ENCODE data around the gene MIX23. TPM values are rescaled to one million over a fixed set of nuclear protein-coding genes. Genes with fewer than 3 reads are reported as not detected.
"Not testable (repeated sequence)": the region's sequence is repeated elsewhere in the genome, so short reads cannot be mapped to it uniquely, and the experiment has no call there.

The MIX23 gene
- total RNA-seq, 1 donor from 2014 or later = 20.2 TPM

DNA sequence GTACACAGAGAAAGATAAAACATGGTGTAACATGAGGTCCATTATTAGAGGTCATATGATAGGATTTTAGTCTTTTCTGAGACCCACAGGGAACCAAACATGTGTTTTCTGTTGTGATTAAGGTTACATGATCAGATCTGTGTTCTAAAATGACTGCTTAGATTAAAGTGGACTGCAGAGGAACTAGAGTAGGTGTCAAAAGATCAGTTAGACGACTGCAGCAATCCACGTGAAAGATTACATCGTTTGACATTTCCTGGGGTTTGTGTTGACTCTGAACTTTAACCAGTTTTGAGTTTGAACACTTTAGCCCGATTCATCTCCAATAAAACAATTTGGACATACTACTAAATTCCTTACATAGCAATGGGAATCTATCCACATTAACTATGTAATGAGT is 5.1 kb downstream of the MIX23 start:
- Mint-ChIP-seq H3K27me3 (ENCODE audit: unreplicated experiment) (no peaks in the 10 kb centered on the region), H3K9me3 (ENCODE audit: unreplicated experiment) (no peaks in the 10 kb centered on the region), H3K27ac (ENCODE audit: unreplicated experiment) (no peak overlapping the region), H3K4me1 (ENCODE audit: low read depth, unreplicated experiment) (peaks cover 7% of the 10 kb centered on the region), H3K4me3 (ENCODE audit: unreplicated experiment) (no peak overlapping the region), H3K36me3 (ENCODE audit: unreplicated experiment) (no peaks in the 10 kb centered on the region)
- no peak for DNase-seq
- TF ChIP-seq, protein P1, sequence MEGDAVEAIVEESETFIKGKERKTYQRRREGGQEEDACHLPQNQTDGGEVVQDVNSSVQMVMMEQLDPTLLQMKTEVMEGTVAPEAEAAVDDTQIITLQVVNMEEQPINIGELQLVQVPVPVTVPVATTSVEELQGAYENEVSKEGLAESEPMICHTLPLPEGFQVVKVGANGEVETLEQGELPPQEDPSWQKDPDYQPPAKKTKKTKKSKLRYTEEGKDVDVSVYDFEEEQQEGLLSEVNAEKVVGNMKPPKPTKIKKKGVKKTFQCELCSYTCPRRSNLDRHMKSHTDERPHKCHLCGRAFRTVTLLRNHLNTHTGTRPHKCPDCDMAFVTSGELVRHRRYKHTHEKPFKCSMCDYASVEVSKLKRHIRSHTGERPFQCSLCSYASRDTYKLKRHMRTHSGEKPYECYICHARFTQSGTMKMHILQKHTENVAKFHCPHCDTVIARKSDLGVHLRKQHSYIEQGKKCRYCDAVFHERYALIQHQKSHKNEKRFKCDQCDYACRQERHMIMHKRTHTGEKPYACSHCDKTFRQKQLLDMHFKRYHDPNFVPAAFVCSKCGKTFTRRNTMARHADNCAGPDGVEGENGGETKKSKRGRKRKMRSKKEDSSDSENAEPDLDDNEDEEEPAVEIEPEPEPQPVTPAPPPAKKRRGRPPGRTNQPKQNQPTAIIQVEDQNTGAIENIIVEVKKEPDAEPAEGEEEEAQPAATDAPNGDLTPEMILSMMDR (IDR thresholded peaks at IDR 0.05; ENCODE audit: partially characterized antibody, unreplicated experiment) = no peak

DNA sequence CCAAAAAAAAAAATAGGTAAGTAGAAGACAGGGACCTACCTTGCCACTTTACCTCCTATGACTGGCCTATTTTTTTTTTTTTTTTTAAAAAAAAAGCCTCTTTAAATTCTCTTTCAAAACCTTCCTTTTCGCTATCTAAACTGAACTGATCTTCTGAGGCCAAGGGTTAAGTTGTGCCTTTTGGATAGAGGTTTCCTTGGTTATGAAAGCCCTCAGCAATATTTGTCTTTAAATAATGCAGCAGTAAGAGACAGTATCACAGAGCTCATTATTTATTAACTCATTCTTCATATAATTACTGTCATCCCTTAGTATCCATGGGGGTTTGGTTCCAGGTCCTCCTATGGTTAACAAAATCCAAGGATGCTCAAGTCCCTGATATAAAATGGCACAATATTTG is 9.0 kb downstream of the MIX23 start:
- Mint-ChIP-seq H3K27me3 (ENCODE audit: unreplicated experiment) (no peaks in the 10 kb centered on the region), H3K4me1 (ENCODE audit: low read depth, unreplicated experiment) (no peaks in the 10 kb centered on the region), H3K4me3 (ENCODE audit: unreplicated experiment) (no peak overlapping the region), H3K36me3 (ENCODE audit: unreplicated experiment) (no peaks in the 10 kb centered on the region), H3K27ac (ENCODE audit: unreplicated experiment) (no peak overlapping the region), H3K9me3 (ENCODE audit: unreplicated experiment) (no peaks in the 10 kb centered on the region)
- TF ChIP-seq, protein P1 (IDR thresholded peaks at IDR 0.05; ENCODE audit: partially characterized antibody, unreplicated experiment) = no peak
- DNase-seq = no peak

DNA sequence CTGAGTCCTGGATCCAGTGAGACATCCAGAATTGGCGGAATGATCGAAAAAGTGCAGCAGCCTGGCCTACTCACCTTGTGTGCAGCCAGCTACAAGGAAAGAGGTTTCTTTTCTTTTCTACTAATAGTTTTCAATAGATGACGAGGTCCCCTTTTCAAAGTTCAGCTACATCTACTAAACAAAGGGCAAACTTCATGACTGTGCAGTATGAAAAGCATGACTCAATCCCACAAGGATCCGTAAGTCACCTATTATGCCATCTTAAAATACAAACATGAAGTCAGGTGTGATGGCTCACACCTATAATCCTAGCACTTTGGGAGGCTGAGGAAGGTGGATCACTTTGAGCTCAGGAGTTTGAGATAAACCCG is 16.7 kb downstream of the MIX23 start:
- Mint-ChIP-seq H3K9me3 (ENCODE audit: unreplicated experiment) (no peaks in the 10 kb centered on the region), H3K4me3 (ENCODE audit: unreplicated experiment) (no peak overlapping the region)

DNA sequence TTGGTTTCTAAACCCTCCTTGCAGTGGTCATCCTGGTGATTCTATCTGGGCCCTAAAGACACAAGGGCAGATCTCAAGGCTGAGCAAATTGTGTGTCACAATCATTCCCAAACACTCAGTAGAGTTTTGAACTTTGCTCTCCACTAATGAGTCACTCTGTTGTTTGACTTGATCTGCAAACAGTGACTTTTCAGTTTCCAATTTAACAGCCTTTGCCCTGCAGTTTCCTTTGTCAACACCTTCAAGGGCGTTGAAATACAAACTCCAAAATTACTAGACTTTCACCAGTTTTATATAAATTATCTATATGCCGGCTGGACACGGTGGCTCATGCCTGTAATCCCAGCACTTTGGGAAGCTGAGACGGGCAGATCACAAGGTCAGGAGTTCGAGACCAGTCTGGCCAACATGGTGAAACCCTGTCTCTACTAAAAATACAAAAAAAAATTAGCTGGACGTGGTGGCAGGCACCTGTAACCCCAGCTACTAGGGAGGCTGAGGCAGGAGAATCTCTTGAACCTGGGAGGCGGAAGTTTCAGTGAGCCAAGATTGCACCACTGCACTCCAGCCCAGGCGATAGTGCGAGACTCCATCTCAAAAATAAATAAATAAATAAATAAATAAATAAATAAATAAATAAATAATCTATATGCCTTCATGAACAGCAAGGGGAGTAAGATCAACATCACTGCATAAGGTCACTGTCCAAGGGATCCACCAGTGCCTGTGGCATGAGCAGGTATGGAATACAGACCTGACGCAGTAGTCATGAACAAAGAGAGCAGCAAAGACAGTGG is 17.3 kb downstream of the MIX23 start:
- H3K4me3 Mint-ChIP-seq (ENCODE audit: unreplicated experiment); H3K27ac Mint-ChIP-seq (ENCODE audit: unreplicated experiment); DNase-seq; H3K27me3 Mint-ChIP-seq (ENCODE audit: unreplicated experiment); H3K4me1 Mint-ChIP-seq (ENCODE audit: low read depth, unreplicated experiment); H3K9me3 Mint-ChIP-seq (ENCODE audit: unreplicated experiment); H3K36me3 Mint-ChIP-seq (ENCODE audit: unreplicated experiment): not testable (repeated sequence)

More for the DNA sequence above, 16.7 kb downstream of the MIX23 start:
- no peaks in the 10 kb centered on the region for H3K27me3 Mint-ChIP-seq (ENCODE audit: unreplicated experiment)
- TF ChIP-seq, protein P1 (IDR thresholded peaks at IDR 0.05; ENCODE audit: partially characterized antibody, unreplicated experiment) = no peak
- no peaks in the 10 kb centered on the region for H3K4me1 Mint-ChIP-seq (ENCODE audit: low read depth, unreplicated experiment)
- DNase-seq = no peak
- no peak overlapping the region for H3K27ac Mint-ChIP-seq (ENCODE audit: unreplicated experiment)
- no peaks in the 10 kb centered on the region for H3K36me3 Mint-ChIP-seq (ENCODE audit: unreplicated experiment)

DNA sequence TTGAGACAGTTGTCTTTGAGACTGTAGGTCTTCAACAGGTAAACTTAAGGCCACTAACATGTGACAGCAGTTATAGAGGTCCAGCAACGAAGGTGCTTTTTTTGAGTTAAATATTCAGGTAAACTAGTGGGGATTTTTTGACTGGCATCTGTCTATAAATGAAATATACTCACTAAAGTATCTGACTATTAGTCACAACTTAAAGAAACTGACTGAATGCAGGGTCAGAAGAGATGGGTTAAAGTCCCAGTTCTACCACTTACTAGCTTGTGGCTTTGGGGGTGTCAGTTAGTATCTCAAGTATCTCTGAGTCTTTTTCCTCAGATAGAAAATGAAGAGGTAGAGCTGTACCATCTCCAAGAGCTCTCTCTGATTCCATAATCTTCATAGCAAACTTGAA is 18.0 kb downstream of the MIX23 start:
- no peaks in the 10 kb centered on the region for H3K27me3 Mint-ChIP-seq (ENCODE audit: unreplicated experiment)
- no peaks in the 10 kb centered on the region for H3K9me3 Mint-ChIP-seq (ENCODE audit: unreplicated experiment)
- TF ChIP-seq, protein P1 (IDR thresholded peaks at IDR 0.05; ENCODE audit: partially characterized antibody, unreplicated experiment) = no peak
- DNase-seq = no peak
- H3K4me1 Mint-ChIP-seq (ENCODE audit: low read depth, unreplicated experiment) = no peaks in the 10 kb centered on the region
- no peaks in the 10 kb centered on the region for H3K36me3 Mint-ChIP-seq (ENCODE audit: unreplicated experiment)
- no peak overlapping the region for H3K4me3 Mint-ChIP-seq (ENCODE audit: unreplicated experiment)
- H3K27ac Mint-ChIP-seq (ENCODE audit: unreplicated experiment) = no peak overlapping the region

All from glutamatergic neuron (in vitro differentiated cells).